BJ (cell line): ENCODE data around the gene CPHXL2. TPM values are rescaled to one million over a fixed set of nuclear protein-coding genes. Genes with fewer than 3 reads are reported as not detected.

Source experiments
- CTCF ChIA-PET: fragments of 350-600 bp; formaldehyde crosslinking; extraction: SDS; loops from one replicate; lab custom pipeline; 2021; ENCODE audit warnings: antibody characterized with exemption, inconsistent platforms; lab: Yijun Ruan, JAX
- POLR2A ChIA-PET: fragments of 300-600 bp; sonication (Branson Sonifier 250); formaldehyde crosslinking; extraction: SDS; loops from one replicate; lab custom pipeline; 2021; ENCODE audit warnings: antibody characterized with exemption; lab: Charles Lee
- DNase-seq: peaks from one replicate; pipeline ENCODE4 v3.0.0-alpha.2; 2011; ENCODE audit warnings: low read depth
- H3K27me3 ChIP-seq: 2 replicates; pipeline ENCODE4 v1.6.0; 2011; ENCODE audit warnings: low read length; ENCODE audit not compliant: control insufficient read depth, insufficient read depth
- H3K36me3 ChIP-seq: 2 replicates; pipeline ENCODE4 v1.5.1; 2011; ENCODE audit warnings: low read length; ENCODE audit not compliant: control insufficient read depth, insufficient read depth
- H3K4me3 ChIP-seq: 2 replicates; pipeline ENCODE4 v1.5.1; 2011; ENCODE audit warnings: low read depth, mild to moderate bottlenecking, control low read depth, low read length
- CTCF ChIP-seq: IDR thresholded peaks from 2 replicates; pipeline ENCODE4 v1.5.1; 2011; ENCODE audit warnings: low read depth, mild to moderate bottlenecking, control low read depth, inconsistent platforms, low read length, moderate library complexity; ENCODE audit not compliant: insufficient read depth
- polyA minus RNA-seq: library from RNA; depleted of rRNA, polyadenylated mRNA; stranded (reverse); fragments of >200 nt; gene quantifications from 2 replicates; pipeline ENCODE4 v1.2.3, GENCODE V29; 2011; rRNA and poly(A)+ RNA removed
- polyA plus RNA-seq: library from polyadenylated mRNA; depleted of rRNA; stranded (reverse); fragments of >200 nt; gene quantifications from 2 replicates; pipeline ENCODE4 v1.2.3, GENCODE V29; 2011; rRNA removed

Gene CPHXL2
- polyA plus RNA-seq (not detected in 2 replicates), polyA minus RNA-seq (not detected in 2 replicates)

DNA sequence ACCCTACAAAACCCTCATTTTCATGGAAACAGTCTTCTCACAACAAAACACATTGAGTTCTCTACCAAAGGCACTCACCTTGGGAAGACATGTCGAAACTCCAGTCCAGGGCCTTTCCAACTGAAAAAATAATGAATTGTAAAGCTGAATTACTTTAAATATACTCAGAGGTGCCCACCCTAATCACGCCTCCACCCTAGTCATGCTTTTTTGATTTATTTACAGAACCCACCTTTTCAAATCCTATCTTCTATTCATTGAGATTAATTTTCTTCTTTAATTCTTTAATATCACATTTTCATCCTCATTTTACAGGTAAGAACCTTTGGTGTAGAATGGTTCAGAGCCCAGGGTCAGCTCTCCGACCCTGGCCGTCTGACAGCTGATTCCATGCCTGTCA, at the start of gene CPHXL2:
TSS of gene CPHXL2 (minus strand) at position 101 of the 400 bp plus-strand sequence. CDS start at position 91, 10 bp downstream.
- H3K36me3 ChIP-seq: no peaks in the 10 kb centered on the region
- no peaks in the 10 kb centered on the region for H3K27me3 ChIP-seq
- H3K4me3 ChIP-seq: no peak within 1 kb of the TSS
- CTCF ChIA-PET: interaction anchor here (1.5 kb wide), 1 partner anchor 21 kb away, joined by 4 read pairs; no protein-coding TSS in a partner anchor
- DNase-seq: no peak
- POLR2A ChIA-PET: no interaction called here
- TF ChIP-seq CTCF: no peak

GRCh38 chr16:75726390-75726789, 49.6 kb upstream of the CPHXL2 start, which contains the start of gene CPHXL:
CPHXL (minus strand) TSS chr16:75726490; CDS start chr16:75726442, 48 bp downstream.
- Histone ChIP-seq H3K4me3 (no peak within 1 kb of the TSS), H3K36me3 (no peaks in the 10 kb centered on the region), H3K27me3 (no peaks in the 10 kb centered on the region; the same call in 1 of the 2 replicates)
- CTCF ChIA-PET: no interaction called here
- DNase-seq: no peak
- POLR2A ChIA-PET: no interaction called here
- TF ChIP-seq CTCF: no peak

GRCh38 chr16:75718452-75718851, 41.6 kb upstream of the CPHXL2 start:
- no peaks in the 10 kb centered on the region for H3K27me3 ChIP-seq
- ChIA-PET POLR2A (no interaction called here), CTCF (no interaction called here)
- H3K4me3 ChIP-seq: no peak overlapping the region
- H3K36me3 ChIP-seq: no peaks in the 10 kb centered on the region
- no peak for TF ChIP-seq CTCF
- no peak for DNase-seq

DNA sequence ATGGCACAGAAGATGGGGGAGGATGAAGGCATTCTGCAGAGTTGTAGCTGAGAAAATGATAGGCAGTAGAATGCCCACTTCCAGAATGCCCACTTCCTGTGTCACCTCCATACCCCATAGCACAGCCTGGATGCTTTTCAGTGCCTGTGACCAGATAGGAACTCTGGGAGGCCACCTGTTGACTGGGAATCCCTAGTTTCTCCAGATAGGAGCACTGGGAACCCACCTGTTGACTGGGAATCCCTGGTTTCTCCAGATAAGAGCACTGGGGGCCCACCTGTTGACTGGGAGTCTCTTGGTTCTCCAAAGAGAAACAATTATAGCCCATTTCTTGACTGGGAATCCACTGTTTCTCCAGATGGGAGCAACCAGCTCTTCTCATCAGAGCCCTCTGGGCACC, 37.9 kb upstream of the CPHXL2 start:
- Histone ChIP-seq H3K36me3 (no peaks in the 10 kb centered on the region), H3K4me3 (no peak overlapping the region), H3K27me3 (no peaks in the 10 kb centered on the region)
- no peak for TF ChIP-seq CTCF
- ChIA-PET POLR2A (no interaction called here), CTCF (no interaction called here)
- DNase-seq: no peak

DNA sequence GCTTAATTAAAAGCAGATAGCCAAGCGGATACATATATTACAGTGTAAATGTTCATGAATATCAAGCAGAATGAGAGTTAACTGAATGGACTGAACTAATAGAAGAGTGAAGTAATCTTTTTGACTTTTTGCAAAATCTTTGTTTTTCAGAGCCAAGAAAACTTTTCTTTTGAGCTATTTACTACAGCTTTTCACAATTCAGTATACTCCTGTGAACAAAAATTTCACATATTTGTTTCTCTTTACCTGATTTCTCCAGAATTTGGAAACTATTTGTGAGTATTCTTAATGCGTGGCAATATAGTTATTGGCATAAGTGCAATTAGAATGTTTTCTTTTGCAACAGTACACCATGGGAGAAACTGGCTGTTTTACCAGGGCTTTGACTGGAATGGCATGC, 33.5 kb upstream of the CPHXL2 start:
- Histone ChIP-seq H3K27me3 (no peaks in the 10 kb centered on the region), H3K36me3 (no peaks in the 10 kb centered on the region), H3K4me3 (no peak overlapping the region)
- no peak for DNase-seq
- POLR2A ChIA-PET: no interaction called here
- no peak for TF ChIP-seq CTCF
- CTCF ChIA-PET: no interaction called here
